ENCODE measurements around the gene VWA8. TPM values are rescaled to one million over a fixed set of nuclear protein-coding genes. Genes with fewer than 3 reads are reported as not detected.
"Not testable (repeated sequence)": the region's sequence is repeated elsewhere in the genome, so short reads cannot be mapped to it uniquely, and the experiment has no call there.

Gene VWA8
- total and polyA plus RNA-seq, 2 experiments from 2014 or later, result 6.3 to 24.6 TPM

GRCh38 chr13:41637586-41637985, 323.3 kb downstream of the VWA8 start:
- H3K36me3 ChIP-seq (ENCODE audit: insufficient read depth), result no peaks in the 10 kb centered on the region
- no peak overlapping the region for H2AFZ ChIP-seq
- H3F3A ChIP-seq (replicated peaks; ENCODE audit: low read depth), result no peaks in the 10 kb centered on the region
- DNase-seq (ENCODE audit: low spot score) (no peak), ATAC-seq (no peak)
- Mint-ChIP-seq H3K36me3 (ENCODE audit: low read depth) (no peaks in the 10 kb centered on the region), H3K4me1 (peaks cover 8% of the 10 kb centered on the region; the same call in 2 of the 3 replicates), H3K4me3 (no peak overlapping the region), H3K27ac (no peak overlapping the region), H3K27me3 (ENCODE audit: insufficient read depth, low read depth, poor library complexity) (no peaks in the 10 kb centered on the region), H3K9me3 (no peaks in the 10 kb centered on the region)
- TF ChIP-seq POLR2AphosphoS5 (IDR thresholded peaks at IDR 0.05; ENCODE audit: low read depth) (no peak), EZH2 (IDR thresholded peaks at IDR 0.05; ENCODE audit: low read depth, unreplicated experiment) (no peak), NANOG (IDR thresholded peaks at IDR 0.05; ENCODE audit: borderline replicate concordance) (no peak), JUNB (IDR thresholded peaks at IDR 0.05; ENCODE audit: unreplicated experiment) (no peak), ZNF331 (CRISPR knock-in tag; IDR thresholded peaks at IDR 0.05; ENCODE audit: low read depth) (no peak), CTCF (conservative IDR thresholded peaks at IDR 0.05; ENCODE audit: low read depth in 2 of 2) (no peak), ZNF462 (CRISPR knock-in tag; IDR thresholded peaks at IDR 0.05) (no peak)
- TF ChIP-seq, protein P1, sequence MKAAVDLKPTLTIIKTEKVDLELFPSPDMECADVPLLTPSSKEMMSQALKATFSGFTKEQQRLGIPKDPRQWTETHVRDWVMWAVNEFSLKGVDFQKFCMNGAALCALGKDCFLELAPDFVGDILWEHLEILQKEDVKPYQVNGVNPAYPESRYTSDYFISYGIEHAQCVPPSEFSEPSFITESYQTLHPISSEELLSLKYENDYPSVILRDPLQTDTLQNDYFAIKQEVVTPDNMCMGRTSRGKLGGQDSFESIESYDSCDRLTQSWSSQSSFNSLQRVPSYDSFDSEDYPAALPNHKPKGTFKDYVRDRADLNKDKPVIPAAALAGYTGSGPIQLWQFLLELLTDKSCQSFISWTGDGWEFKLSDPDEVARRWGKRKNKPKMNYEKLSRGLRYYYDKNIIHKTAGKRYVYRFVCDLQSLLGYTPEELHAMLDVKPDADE (IDR thresholded peaks at IDR 0.05), result no peak
- no peaks in the 10 kb centered on the region for H3K79me2 ChIP-seq (replicated peaks; ENCODE audit: insufficient read depth)
- H3K27ac ChIP-seq (ENCODE audit: low read depth), result no peak overlapping the region
- H3K9me2 ChIP-seq (ENCODE audit: insufficient read depth), result no peaks in the 10 kb centered on the region
- no peaks in the 10 kb centered on the region for H4K20me1 ChIP-seq (replicated peaks; ENCODE audit: insufficient read depth)
- no peaks in the 10 kb centered on the region for H3K27me3 ChIP-seq (ENCODE audit: insufficient read depth)
- H3K4me3 ChIP-seq, result no peak overlapping the region
- peaks cover 5% of the 10 kb centered on the region; the same call in 1 of the 2 replicates for H3K4me1 ChIP-seq (ENCODE audit: insufficient read depth)
- H3K4me2 ChIP-seq, result no peak overlapping the region

DNA sequence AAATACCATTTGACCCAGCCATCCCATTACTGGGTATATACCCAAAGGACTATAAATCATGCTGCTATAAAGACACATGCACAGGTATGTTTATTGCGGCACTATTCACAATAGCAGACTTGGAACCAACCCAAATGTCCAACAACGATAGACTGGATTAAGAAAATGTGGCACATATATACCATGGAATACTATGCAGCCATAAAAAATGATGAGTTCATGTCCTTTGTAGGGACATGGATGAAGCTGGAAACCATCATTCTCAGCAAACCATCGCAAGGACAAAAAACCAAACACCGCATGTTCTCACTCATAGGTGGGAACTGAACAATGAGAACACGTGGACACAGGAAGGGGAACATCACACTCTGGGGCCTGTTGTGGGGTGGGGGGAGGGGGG, 323.9 kb downstream of the VWA8 start:
- not testable (repeated sequence) for ATAC-seq; H3K27me3 Mint-ChIP-seq (ENCODE audit: insufficient read depth, low read depth, poor library complexity)

DNA sequence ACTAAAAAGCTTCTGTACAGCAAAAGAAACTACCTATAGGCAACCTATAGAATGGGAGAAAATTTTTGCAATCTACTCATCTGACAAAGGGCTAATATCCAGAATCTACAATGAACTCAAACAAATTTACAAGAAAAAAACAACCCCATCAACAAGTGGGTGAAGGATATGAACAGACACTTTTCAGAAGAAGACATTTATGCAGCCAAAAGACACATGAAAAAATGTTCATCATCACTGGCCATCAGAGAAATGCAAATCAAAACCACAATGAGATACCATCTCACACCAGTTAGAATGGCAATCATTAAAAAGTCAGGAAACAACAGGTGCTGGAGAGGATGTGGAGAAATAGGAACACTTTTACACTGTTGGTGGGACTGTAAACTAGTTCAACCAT, 324.3 kb downstream of the VWA8 start:
- not testable (repeated sequence) for H2AFZ ChIP-seq; H3K36me3 ChIP-seq (ENCODE audit: insufficient read depth); H3K27ac ChIP-seq (ENCODE audit: low read depth); DNase-seq (ENCODE audit: low spot score); H3K4me2 ChIP-seq; H3K36me3 Mint-ChIP-seq (ENCODE audit: low read depth); H3K9me3 Mint-ChIP-seq; H3K27me3 Mint-ChIP-seq (ENCODE audit: insufficient read depth, low read depth, poor library complexity); H3K4me1 Mint-ChIP-seq; H3K4me1 ChIP-seq (ENCODE audit: insufficient read depth); H3K27me3 ChIP-seq (ENCODE audit: insufficient read depth); H3K79me2 ChIP-seq (replicated peaks; ENCODE audit: insufficient read depth); H3F3A ChIP-seq (replicated peaks; ENCODE audit: low read depth); H3K9me2 ChIP-seq (ENCODE audit: insufficient read depth); H4K20me1 ChIP-seq (replicated peaks; ENCODE audit: insufficient read depth); H3K27ac Mint-ChIP-seq; H3K4me3 Mint-ChIP-seq; ATAC-seq; H3K4me3 ChIP-seq

More for the DNA sequence above, 323.9 kb downstream of the VWA8 start:
- not testable (repeated sequence) for H3K36me3 ChIP-seq (ENCODE audit: insufficient read depth); H3K9me3 Mint-ChIP-seq; H4K20me1 ChIP-seq (replicated peaks; ENCODE audit: insufficient read depth); H3K4me1 ChIP-seq (ENCODE audit: insufficient read depth); H3F3A ChIP-seq (replicated peaks; ENCODE audit: low read depth); H3K27me3 ChIP-seq (ENCODE audit: insufficient read depth); H2AFZ ChIP-seq; H3K27ac ChIP-seq (ENCODE audit: low read depth); H3K4me2 ChIP-seq; H3K79me2 ChIP-seq (replicated peaks; ENCODE audit: insufficient read depth); H3K9me2 ChIP-seq (ENCODE audit: insufficient read depth); H3K4me3 Mint-ChIP-seq; H3K36me3 Mint-ChIP-seq (ENCODE audit: low read depth); DNase-seq (ENCODE audit: low spot score); H3K27ac Mint-ChIP-seq; H3K4me1 Mint-ChIP-seq; H3K4me3 ChIP-seq

Data from GM23338 (cell line).